GM18505 (cell line): ENCODE data around the gene C9orf152.
"Not testable (repeated sequence)": the region's sequence is repeated elsewhere in the genome, so short reads cannot be mapped to it uniquely, and the experiment has no call there.

Source experiments
- ATAC-seq: cut with Tn5 transposase; IDR thresholded peaks from one replicate; pipeline ENCODE4 v1.9.1; 2021; ENCODE audit not compliant: unreplicated experiment
- POLR2A ChIP-seq: IDR thresholded peaks from 4 replicates; pipeline ENCODE4 v1.6.1; 2011; ENCODE audit warnings: borderline replicate concordance; ENCODE audit not compliant: insufficient read depth, insufficient read length; ENCODE audit errors: extremely low read depth

Gene C9orf152

GRCh38 chr9:110208031-110208430 lies at the start of gene C9orf152:
TSS of gene C9orf152 (minus strand) at chr9:110208159. CDS start at chr9:110207579, 580 bp downstream.
- TF ChIP-seq POLR2A, result no peak
- no peak for ATAC-seq

- no peak for TF ChIP-seq POLR2A
- no peak for ATAC-seq
Measured at GRCh38 chr9:110257097-110257841, 49.3 kb upstream of the C9orf152 start.

- TF ChIP-seq POLR2A, result peak; percentile 98
- ATAC-seq, result peak; percentile 69
Measured at GRCh38 chr9:110256380-110257096, 48.6 kb upstream of the C9orf152 start, which contains the start of gene TXN. TSS of gene TXN (minus strand) at chr9:110256507. CDS start at chr9:110256435, 72 bp downstream.

GRCh38 chr9:110255463-110256379 lies 47.8 kb upstream of the C9orf152 start:
- no peak for TF ChIP-seq POLR2A
- ATAC-seq, result peak; percentile 28

- TF ChIP-seq POLR2A, result no peak
- ATAC-seq, result no peak
Measured at GRCh38 chr9:110255034-110255462, 47.1 kb upstream of the C9orf152 start.

GRCh38 chr9:110254500-110254899 lies 46.5 kb upstream of the C9orf152 start:
- no peak for ATAC-seq

GRCh38 chr9:110252509-110253139 lies 44.7 kb upstream of the C9orf152 start:
- TF ChIP-seq POLR2A, result no peak

More at GRCh38 chr9:110254500-110254899, 46.5 kb upstream of the C9orf152 start:
- no peak for TF ChIP-seq POLR2A

GRCh38 chr9:110251770-110252169 lies 43.8 kb upstream of the C9orf152 start:
- not testable (repeated sequence) for ATAC-seq

More at GRCh38 chr9:110252509-110253139, 44.7 kb upstream of the C9orf152 start:
- no peak for ATAC-seq

- ATAC-seq, result no peak
- TF ChIP-seq POLR2A, result no peak
Measured at GRCh38 chr9:110251212-110251611, 43.3 kb upstream of the C9orf152 start.

- ATAC-seq, result no peak
- TF ChIP-seq POLR2A, result no peak
Measured at GRCh38 chr9:110249603-110250002, 41.6 kb upstream of the C9orf152 start.

GRCh38 chr9:110248361-110248760 lies 40.4 kb upstream of the C9orf152 start:
- no peak for TF ChIP-seq POLR2A

GRCh38 chr9:110246214-110246613 lies 38.3 kb upstream of the C9orf152 start:
- TF ChIP-seq POLR2A, result no peak
- no peak for ATAC-seq

More at GRCh38 chr9:110248361-110248760, 40.4 kb upstream of the C9orf152 start:
- no peak for ATAC-seq
